Activated gamma-delta T cell (primary cell): ENCODE measurements around the gene RBFOX2.
"Not testable (repeated sequence)": the region's sequence is repeated elsewhere in the genome, so short reads cannot be mapped to it uniquely, and the experiment has no call there.

Source experiments
- DNase-seq: peaks from one replicate; lab custom pipeline; 2025; lab: John Stamatoyannopoulos, UW
- total RNA-seq, 2 donors: gene quantifications; one replicate each; lab custom pipeline; 2026; lab: John Stamatoyannopoulos, UW

The RBFOX2 gene, protein sequence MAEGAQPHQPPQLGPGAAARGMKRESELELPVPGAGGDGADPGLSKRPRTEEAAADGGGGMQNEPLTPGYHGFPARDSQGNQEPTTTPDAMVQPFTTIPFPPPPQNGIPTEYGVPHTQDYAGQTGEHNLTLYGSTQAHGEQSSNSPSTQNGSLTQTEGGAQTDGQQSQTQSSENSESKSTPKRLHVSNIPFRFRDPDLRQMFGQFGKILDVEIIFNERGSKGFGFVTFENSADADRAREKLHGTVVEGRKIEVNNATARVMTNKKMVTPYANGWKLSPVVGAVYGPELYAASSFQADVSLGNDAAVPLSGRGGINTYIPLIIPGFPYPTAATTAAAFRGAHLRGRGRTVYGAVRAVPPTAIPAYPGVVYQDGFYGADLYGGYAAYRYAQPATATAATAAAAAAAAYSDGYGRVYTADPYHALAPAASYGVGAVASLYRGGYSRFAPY
- 3.1 to 4.1 reads per million in 2 donors for total RNA-seq

DNA sequence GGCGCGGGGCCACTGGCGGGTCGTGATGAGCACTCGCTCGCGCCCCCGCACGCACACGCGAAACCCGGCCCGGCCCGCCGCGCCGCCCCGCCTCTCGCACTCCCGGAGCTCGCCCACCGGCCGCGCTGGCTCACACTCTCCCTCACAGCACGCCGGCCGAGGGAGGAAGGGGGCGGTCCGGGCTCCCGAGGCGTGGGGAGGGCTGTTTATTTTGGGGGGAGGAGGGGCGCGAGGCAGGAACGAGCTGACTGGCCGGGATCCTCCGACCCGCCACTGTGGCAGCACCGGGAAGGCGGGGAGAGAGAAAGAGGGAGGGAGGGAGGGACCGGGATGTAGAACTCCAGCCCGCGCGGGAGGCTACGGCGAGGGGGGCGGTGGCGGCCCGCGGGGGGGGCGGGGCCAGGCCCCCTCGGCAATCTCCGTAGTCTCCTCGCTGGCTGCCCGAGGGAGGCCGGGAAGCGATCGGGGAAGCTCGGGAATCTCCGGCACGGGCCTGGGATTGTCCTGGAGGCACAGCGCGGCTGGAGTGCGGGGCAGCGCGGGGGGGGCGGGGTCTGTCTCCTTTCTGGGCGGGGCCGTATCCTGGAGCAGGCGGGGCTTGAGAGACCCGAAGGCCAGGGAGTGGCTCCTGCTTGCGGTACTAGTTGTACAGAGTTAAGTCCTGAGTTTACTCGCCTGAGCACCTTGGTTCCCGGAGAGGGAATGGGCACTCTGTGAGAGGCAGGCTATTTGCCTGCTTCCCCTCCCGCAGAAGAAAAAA, at the start of gene RBFOX2:
Gene RBFOX2 (minus strand): TSS at position 179 of the 760 bp plus-strand sequence. CDS start 399 bp downstream, outside the sequence.
- DNase-seq, result peak; percentile 46

DNA sequence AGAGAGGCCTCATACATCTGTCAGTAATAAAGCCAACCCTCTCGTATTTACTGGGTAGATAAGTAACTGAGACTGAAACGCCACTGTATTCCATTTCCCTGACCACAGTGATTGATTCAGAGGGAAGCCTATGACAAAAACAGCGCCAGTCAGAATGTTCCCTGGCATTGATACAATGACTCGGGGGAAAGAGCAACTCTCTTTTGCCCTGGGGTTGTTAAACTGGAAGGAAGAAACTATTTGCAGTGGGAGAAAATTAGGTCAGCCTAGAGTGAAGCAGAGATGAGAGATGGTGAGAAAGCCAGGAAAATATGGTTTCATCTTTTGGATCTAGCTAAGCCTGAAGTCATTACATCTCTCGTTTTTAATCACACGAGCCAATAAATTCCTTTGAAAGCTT, 48.6 kb upstream of the RBFOX2 start:
- DNase-seq, result no peak

DNA sequence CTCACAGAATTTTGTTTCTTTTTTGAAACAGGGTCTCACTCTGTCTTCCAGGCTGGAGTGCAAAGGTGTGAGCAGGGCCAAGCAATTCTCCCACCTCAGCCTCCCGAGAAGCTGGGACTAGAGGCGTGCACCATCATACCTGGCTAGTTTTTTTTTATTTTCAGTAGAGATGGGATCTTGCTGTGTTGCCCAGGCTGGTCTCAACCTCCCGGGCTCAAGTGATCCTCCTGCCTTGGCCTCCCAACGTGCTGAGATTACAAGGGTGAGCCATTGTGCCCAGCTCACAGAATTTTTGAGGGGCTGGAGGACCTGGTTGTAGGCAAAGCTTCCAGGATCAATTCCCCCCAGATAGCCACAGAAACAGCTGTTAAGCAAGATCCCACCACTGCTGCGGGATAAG, 47.1 kb upstream of the RBFOX2 start:
- DNase-seq, result no peak

DNA sequence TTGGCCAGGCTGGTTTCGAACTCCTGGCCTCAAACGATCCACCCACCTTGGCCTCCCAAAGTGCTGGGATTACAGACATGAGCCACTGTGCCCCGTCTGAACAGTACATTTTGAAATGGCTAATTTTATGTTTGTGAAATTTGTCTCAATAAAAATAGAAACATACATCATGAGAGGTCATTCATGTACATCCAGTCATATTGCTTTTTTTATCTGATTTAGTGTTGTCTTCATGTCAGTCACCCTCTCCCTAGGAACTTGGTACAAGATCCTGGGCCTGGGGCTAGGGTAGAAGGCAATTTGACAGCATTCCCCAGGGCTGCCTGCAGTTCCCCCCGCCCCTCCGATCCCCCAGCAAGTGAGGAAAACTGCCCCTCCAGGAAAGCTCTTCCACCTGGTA, 46.6 kb upstream of the RBFOX2 start:
- DNase-seq, result no peak

DNA sequence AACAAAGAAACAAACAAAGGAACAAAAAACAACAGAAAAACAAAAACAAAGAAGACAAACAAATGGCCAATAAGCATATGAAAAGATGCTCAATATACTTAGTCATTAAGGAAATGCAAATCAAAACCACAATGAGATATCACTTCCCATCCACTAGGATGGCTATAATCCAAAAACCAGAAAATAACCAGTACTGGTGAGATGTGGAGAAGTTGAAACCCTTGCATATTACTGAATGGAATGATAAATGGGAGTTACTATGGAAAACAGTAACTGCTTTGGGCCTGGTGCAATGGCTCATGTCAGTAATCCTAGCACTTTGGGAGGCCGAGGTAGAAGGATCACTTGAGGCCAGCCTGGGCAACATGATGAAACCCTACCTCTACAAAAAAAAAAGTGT, 44.9 kb upstream of the RBFOX2 start:
- no peak for DNase-seq

DNA sequence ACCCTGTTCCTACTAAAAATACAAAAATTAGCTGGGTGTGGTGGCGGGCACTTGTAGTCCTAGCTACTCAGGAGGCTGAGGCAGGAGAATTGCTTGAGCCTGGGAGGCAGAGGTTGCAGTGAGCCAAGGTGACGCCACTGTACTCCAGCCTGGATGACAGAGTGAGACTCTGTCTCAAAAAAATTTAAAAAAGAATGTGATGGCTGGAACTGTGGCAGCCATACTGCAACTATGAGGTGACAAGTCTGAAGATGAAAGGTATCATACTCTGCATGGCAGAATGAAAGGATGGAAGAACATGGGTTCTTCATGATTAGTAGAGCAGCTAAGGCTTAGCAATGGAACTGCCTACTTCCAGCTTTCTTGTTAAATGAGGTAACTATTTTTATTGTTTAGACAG, 42.0 kb upstream of the RBFOX2 start:
- DNase-seq, result not testable (repeated sequence)

DNA sequence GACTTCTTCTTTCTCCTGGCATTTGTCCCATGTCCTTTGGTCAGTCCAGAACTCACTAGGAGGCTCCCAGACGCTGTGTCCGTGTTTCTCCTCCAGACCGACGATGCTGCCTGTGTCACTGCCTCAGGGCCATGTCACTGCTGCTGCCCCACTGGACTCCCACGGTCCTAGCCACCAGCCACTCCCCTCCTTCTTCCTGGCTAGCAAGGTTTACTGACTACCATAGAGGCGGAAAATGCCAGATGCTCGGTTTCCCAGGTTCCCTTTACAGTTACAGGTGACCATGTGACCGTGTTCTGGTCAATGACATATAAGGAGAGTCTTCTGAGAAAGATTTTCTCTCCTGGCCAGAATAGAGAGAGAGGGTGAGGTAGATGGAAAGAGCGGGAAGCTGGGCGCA, 40.7 kb upstream of the RBFOX2 start:
- no peak for DNase-seq

DNA sequence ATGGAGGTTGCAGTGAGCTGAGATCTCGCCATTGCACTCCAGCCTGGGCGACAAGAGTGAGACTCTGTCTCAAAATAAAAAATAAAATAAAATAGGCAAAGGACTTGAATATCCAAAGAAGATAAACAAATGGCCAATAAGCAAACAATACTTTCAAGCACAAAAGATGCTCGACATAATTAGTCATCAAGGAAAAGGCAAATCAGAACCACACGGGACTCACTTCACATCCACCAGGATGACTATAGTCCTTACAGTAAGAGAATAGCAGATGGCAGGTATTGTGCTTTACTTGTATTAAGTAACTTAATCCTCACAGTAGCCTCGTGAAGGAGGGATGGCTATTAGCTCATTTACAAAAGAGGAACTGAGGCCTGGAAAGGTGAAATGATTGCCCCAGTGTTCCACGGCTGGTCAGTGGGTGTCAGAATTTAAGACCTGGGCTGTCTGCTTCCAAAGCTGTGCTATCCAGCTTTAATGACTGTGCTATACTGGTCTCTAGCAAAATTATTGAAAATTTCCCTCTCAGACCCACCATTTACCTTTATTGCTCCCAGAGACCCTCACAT, 40.2 kb upstream of the RBFOX2 start:
- DNase-seq, result no peak

DNA sequence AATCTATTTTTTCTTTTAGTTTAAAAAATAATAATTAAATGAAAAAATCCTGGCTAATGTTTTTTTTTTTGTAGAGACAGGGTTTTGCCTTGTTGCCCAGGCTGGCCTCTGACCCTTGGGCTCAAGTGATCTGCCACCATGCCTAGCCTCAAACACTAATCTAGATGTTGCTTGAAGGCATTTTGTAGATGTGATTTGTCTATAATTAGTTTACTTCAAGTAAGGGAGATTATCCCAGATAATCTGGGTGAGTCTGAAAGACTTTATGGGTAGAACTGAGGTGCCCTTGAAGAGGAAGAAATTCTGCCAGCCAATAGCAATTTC, 38.6 kb upstream of the RBFOX2 start:
- DNase-seq, result no peak

DNA sequence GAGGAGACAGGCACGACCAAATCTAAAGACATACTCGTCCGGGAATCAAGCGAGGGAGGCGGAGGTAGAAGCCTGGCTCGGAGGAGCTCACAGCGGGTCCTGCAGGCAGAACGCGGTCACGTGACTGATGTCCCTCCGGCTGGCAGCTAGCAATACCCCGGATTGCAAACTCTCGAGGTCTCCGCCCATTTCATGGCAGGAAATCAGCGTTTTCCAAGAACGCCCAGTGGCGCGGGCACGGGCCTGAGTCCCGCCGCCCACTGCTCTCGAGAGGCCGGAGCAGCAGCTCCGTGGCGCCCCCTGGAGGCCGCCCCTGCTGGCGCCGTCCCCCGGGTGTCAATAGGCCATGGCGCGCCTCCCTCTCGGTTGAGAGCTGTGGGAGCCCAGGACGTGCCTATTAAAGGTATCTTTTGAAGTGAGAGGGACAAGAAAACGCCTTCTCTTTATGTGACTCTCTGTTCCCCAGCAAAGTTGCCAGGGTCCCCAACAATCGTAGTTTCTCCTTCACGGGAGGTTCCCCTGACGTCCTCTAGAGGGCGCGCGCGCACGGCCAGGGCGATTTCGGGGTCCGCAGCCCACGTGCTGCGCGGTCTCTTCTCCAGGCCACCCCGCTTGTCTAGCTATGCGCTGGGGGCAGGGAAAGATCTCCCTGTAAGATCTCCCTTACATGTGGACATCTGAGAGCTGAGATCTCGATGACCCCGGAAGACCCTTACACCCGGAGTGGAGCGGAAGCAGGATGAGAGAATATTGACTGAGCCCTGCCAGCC, 37.3 kb upstream of the RBFOX2 start:
- DNase-seq, result peak; percentile 46

DNA sequence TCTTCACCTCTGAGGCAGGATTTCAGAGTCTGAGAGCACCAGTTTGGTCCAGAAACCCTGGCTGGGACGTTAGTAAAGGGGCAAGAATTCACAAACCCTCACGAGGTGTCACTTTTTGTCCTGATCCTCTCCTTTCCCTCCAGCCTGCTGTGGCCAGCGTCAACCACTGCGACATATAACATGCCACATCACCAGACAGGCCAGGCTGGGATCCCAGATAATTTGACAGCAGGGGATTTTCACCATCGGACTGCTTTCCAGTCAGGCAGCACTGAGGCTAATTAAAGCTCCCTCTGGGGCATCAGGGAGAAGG, 36.8 kb upstream of the RBFOX2 start:
- no peak for DNase-seq

DNA sequence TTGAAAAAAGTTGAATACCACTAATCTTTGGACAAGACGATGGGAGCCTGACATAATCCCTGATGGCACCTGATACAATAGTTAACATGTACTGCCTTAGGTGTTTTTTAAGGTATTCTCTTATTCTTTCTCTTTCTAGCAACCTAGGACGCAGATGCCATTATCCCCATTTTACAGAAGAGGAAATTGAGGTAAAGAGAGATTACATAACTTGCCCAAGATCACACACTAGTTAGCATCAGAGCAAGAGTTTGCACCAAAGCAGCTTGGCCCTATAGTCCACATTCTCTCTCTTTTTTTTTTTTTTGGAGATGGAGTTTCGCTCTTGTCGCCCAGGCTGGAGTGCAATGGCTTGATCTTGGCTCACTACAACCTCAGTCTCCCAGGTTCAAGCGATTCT, 35.7 kb upstream of the RBFOX2 start:
- no peak for DNase-seq

DNA sequence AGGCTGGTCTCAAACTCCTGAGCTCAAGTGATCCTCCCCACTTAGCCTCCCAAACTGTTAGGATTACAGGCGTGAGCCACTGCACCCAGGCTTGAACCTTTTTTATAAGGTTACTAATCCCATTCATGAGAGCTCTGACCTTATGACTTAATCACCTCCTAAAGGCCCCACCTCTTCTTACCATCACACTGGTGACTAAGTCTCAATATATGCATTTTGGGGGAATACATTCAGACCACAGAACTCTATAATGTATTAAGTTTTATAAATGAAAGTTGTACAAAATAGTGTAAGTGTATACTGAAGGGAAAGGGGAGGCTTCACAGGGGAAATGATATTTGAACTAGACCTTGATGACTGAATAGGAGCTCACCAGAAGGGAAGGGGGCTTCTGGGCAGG, 28.4 kb upstream of the RBFOX2 start:
- no peak for DNase-seq

DNA sequence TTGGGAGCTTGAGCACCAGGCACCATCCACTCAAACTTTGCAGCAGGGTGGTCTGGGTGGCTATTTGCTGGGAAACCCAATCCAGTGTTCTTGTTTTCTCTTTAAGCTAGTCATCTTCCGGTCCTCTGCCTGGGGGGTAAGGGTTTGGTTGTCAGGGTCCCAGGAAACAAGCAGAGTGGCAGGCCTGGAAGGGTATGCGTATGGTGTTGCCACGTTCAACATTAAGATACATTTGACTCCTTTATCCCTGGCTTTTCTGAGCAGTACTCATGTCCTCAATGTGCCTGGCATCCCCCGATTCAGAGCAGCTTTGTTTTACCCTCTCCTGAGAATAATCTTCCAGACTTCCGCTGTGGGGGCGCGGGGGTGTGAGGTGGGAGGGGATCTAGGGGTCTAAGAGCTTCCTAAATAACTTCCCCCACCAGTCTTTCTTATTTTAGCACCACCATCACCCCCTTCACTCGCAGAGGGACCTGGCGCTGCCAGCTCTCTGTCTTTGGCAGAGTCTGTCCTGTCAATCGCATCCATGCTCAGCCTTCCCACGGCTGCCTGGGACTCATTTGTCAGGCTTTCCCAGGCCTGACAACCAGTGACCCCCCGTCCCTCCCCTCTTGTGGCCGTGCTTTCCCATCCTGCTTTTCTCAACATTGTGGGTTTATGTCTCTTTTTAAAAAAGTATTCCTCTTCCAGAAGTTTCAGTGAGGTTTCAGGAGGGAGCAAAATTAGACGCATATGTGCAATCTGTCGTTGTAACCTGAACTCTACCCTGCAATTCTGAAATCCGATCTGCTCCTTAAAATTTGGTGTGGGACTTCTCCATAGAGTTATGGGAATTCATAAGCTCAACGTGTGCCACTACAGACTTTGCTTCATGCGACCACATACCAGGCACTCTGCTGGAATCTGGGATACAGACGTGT, 27.0 kb upstream of the RBFOX2 start:
- no peak for DNase-seq

DNA sequence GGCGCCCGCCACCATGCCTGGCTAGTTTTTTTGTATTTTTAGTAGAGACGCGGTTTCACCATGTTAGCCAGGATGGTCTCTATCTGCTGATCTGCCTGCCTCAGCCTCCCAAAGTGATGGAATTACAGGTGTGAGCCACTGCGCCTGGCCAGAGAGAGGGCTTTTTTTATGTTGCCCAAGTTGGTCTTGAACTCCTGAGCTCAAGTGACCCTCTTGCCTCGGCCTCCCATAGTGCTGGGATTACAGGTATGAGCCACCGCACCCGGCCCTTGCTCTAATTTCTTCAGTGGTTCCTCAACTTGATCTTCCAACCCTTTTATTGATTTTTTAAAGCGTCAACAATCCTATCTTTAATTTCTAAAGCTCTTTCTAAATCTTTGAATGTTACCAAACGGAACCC, 25.8 kb upstream of the RBFOX2 start:
- DNase-seq, result not testable (repeated sequence)

DNA sequence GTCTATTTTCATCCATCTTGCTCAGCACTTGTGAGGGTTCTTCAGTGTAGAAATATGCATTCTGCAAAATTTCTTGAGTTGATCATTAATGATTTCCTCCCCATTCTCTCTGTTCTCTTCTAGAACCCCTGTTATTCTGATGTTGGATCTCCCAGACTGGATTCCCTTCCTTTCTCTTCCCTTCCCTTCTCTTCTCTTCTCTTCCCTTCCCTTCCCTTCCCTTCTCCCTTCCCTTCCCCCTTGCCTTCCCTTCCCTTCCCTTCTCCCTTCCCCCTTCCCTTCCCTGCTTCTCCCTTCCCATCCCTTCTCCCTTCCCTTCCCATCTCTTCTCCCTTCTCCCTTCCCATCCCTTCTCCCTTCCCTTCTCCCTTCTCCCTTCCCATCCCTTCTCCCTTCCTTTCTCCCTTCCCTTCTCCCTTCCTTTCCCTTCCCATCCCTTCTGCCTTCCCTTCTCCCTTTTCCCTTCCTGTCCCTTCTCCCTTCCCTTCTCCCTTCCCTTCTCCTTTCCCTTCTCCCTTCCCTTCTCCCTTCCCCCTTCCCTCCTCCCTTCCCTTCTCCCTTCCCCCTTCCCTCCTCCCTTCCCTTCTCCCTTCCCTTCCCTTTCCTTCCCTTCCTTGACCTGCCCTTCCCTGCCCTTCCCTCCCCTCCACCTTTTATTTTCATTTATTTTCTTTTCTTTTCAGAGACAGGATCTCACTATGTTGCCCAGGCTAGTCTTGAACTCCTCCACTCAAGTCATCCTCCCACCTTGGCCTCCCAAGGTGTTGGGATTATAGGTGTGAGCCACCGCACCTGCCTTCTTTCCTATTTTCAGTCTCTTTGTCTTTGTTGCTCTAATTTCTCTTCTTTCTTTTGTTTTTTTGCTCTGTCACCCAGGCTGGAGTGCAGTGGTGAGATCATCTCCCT, 24.9 kb upstream of the RBFOX2 start:
- DNase-seq, result no peak

DNA sequence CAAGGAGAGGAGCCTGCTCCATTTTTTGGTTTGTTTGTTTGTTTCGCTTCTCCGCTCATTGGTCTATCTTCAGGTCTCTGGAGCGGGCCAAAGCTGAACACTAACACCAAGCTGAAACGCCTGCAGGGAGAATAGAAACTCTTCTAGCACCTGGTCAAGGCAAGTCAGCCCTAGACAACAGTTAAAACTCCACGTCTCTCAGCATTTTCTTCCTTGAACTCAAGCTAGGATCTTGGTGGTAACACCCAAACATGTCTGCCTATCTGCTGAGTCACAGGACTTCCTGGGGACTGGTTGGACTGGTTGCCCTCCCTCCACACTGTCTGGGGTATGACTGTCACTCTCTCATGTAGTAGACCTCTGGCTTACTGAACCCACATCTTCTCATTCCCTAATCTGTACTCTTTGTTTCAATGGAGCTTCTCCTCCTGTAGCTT, 23.9 kb upstream of the RBFOX2 start:
- DNase-seq, result no peak

DNA sequence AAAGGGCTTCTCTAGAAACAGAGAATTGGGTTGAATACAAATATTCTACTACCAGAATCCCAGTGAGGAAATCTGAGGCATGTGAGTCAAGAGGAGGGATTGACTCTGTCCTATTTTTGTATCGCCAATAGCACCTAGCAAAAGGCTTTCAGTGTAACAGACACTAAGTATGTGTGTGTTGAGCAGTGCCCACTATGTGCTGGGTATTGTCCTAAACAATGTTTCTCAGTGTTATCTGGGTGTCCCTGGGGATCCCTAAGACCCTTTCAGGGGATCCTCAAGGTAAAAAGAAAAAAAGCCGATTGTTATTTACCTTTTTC, 21.0 kb upstream of the RBFOX2 start:
- no peak for DNase-seq

DNA sequence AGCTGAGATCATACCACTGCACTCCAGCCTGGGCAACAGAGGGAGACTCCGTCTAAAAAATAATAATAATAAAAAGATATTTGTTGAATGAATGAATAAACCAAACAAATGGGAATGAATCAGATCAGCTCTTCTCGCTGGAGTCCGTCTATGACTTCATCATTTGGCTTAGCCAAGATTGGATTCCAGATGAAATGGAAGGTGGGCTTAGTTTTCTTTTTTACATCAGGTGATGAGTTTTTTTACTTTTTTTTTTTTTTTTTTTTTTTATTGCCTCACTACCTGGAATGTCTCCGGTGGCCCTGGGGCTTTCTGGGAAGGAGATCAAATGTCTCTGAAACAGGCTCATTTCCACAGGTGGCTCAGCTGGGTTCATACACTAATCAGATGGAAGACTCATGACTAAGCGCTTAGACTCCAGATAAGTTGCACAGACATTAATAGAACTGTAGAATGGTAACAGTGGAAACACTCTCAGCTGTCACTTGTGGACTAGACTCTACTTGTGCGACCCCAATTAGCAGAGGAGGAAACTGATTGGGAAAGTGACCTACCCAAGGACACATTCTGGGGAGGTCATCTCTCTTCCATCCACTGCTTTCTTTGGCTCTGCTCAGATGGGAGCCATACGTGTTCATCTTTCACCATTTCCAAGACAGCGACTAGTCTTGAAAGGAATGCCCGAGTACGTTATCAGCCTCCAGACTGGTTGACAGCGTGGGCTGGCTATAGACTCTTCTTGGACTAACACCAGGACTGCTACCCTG, 20.5 kb upstream of the RBFOX2 start:
- no peak for DNase-seq

DNA sequence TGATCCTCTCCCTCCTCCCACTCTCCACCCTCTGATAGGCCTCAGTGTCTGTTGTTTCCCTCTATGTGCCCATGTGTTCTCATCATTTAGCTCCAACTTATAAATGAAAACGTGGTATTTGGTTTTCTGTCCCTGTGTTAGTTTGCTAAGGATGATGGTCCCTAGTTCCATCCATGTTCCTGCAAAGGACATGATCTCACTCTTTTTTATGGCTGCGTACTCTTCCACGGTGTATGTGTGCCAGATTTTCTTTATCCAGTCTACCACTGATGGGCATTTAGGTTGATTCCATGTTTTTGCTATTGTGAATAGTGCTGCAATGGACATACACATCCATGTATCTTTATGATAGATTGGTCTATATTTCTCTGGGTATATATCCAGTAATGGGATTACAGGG, 15.9 kb upstream of the RBFOX2 start:
- not testable (repeated sequence) for DNase-seq
